NB4 (cell line): ENCODE measurements around the gene COL4A6.
"Not testable (repeated sequence)": the region's sequence is repeated elsewhere in the genome, so short reads cannot be mapped to it uniquely, and the experiment has no call there.

Experiments
- DNase-seq: peaks from one replicate; pipeline ENCODE4 v3.0.0; 2010; ENCODE audit warnings: low read depth
- H3K4me3 ChIP-seq: one replicate; pipeline ENCODE4 v1.5.1; 2011; ENCODE audit warnings: mild to moderate bottlenecking, low read depth, low read length, moderate library complexity
- MYC ChIP-seq: IDR thresholded peaks from 2 replicates; pipeline ENCODE4 v1.6.1; 2011; ENCODE audit warnings: low read depth, low read length
- POLR2A ChIP-seq: IDR thresholded peaks from 2 replicates; pipeline ENCODE4 v1.6.1; 2011; ENCODE audit warnings: mild to moderate bottlenecking; ENCODE audit not compliant: insufficient read length; ENCODE audit errors: extremely low read depth
- TF ChIP-seq, protein P1 (sequence below): IDR thresholded peaks from 2 replicates; pipeline ENCODE4 v1.6.1; 2011; ENCODE audit warnings: low read depth, low read length
- TF ChIP-seq, protein P2 (sequence below): IDR thresholded peaks from one replicate; pipeline ENCODE4 v1.5.1; 2012; ENCODE audit warnings: low read depth, low read length

COL4A6 gene

DNA sequence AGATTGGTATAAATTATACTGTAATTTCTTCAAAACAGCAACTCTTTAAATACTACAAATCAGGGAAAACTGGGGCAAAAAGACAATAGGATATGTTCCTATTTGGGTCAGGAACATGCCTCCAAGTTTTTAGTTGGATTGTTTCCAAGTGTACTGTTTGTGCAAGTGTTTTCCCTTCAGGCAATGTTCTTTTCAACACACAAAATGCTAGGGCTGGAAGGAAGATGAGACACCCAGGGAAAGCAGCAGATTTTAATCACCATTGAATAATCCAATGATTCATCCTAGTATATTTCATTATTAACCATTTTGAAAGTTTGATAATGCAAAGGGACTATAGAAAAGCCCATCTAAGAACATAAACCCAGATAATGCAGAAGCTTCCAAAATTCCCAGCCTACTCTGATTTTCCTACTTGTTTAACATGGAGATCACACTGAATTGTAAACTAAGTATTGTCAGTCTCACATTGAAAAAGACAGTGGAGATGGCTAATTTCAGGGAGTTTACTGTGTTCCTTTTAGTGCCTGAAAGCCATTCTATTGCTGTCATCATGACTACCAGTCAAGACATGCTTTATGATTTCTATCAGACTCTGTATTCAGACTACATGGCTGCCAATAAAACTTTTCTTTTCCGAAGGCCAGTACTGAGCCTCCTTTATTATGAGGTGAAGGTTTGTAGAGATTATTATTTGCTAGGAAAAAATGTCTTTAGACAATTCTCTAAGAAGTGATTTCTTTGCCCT lies 38.6 kb downstream of the COL4A6 start:
- DNase-seq = no peak
- H3K4me3 ChIP-seq = no peak overlapping the region
- TF ChIP-seq POLR2A = no peak
- TF ChIP-seq, protein P1, sequence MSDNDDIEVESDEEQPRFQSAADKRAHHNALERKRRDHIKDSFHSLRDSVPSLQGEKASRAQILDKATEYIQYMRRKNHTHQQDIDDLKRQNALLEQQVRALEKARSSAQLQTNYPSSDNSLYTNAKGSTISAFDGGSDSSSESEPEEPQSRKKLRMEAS = no peak
- no peak for TF ChIP-seq MYC
- TF ChIP-seq, protein P2, sequence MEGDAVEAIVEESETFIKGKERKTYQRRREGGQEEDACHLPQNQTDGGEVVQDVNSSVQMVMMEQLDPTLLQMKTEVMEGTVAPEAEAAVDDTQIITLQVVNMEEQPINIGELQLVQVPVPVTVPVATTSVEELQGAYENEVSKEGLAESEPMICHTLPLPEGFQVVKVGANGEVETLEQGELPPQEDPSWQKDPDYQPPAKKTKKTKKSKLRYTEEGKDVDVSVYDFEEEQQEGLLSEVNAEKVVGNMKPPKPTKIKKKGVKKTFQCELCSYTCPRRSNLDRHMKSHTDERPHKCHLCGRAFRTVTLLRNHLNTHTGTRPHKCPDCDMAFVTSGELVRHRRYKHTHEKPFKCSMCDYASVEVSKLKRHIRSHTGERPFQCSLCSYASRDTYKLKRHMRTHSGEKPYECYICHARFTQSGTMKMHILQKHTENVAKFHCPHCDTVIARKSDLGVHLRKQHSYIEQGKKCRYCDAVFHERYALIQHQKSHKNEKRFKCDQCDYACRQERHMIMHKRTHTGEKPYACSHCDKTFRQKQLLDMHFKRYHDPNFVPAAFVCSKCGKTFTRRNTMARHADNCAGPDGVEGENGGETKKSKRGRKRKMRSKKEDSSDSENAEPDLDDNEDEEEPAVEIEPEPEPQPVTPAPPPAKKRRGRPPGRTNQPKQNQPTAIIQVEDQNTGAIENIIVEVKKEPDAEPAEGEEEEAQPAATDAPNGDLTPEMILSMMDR = no peak

DNA sequence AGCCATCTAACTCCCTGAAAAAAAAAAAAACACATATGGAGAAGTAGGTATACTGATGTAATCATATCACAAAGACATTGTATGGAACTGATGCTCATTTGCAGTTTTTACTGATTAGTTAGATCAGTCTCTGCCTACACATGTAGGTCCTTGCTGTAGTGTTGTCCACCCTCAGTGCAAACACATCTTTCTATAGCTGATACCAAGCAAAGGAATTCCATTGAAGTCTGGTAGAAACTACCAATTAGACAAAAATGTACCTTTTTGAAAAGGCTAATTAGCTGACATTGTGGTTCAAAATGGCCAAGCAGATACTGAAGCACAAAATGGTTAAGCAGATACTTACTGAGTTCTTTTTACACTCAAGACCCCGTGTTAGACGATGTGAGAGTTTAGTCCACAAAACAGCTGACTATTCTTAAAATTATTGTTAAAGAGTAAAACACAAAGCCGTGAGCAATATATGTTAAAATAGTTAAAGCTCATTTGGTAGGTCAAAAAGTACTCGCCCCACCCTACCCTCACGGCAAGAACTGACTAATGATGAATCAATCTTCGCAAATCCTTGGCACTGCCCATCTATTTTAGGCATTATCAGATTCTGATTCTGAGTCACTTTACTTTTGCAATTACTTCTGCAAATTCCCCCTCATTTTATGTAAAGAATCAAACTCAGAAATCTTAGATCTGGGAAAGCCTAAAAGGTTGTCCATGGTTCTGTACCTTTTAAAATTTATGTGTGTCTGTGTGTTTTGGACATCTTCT lies 40.4 kb downstream of the COL4A6 start:
- no peak for DNase-seq
- no peak overlapping the region for H3K4me3 ChIP-seq
- TF ChIP-seq, protein P2 = no peak
- TF ChIP-seq MYC (no peak), POLR2A (no peak)
- TF ChIP-seq, protein P1 = no peak

DNA sequence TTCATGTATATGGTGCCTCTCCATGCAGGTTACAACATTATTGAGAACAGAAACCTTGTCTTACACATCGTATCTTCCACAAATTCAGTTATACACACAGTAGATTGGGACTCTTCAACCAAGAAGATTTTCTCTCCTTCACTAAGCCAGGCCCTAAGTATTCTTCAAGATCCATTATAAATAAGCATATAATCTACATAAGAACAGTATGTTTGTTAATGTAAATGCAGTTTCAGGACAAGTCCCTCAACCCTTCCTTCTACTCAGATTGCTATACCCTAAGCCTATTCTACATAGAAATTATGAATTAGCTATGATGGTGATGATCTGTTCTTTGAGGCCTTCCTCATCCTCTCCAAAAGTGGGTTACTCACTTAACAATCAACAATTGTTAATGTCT lies 41.2 kb downstream of the COL4A6 start:
- no peak overlapping the region for H3K4me3 ChIP-seq

DNA sequence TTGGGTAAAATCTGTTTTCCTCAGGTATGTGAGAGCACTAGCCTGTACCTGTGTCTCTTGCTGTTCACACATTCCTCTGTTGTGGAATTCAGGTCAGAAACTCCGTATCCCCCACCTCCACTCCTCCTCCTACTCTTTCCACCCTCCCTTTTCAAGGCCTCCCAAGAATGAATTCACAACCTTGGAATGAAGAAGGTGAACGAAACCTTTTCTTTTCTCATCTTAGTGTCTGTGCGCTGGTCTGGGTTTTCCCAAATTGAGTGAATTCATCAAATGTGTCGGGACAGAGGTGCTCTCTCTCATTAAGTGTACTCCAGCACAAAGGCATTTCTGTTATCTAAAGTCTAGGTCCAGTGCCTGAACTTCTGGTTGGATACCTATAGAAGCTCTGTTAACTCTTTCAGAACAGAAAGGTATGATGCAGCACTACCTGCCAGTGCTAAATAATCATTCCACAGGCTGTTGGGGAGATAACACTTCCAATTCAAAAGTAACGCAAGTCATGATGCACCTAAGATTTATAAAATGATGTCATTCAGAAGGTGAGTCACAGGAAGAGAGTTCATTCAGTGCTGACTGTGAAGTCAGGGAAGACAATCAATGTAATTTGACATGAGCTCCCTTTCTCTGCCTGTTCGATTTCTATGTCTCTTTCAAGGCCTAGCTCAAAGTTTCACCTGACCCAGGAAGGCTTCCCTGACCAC lies 41.9 kb downstream of the COL4A6 start:
- no peak overlapping the region for H3K4me3 ChIP-seq
- DNase-seq = no peak
- TF ChIP-seq POLR2A (no peak), MYC (no peak)

More for the DNA sequence above, 41.2 kb downstream of the COL4A6 start:
- no peak for DNase-seq
- no peak for TF ChIP-seq MYC
- TF ChIP-seq, protein P1 = no peak
- TF ChIP-seq, protein P2 = no peak
- TF ChIP-seq POLR2A = no peak

DNA sequence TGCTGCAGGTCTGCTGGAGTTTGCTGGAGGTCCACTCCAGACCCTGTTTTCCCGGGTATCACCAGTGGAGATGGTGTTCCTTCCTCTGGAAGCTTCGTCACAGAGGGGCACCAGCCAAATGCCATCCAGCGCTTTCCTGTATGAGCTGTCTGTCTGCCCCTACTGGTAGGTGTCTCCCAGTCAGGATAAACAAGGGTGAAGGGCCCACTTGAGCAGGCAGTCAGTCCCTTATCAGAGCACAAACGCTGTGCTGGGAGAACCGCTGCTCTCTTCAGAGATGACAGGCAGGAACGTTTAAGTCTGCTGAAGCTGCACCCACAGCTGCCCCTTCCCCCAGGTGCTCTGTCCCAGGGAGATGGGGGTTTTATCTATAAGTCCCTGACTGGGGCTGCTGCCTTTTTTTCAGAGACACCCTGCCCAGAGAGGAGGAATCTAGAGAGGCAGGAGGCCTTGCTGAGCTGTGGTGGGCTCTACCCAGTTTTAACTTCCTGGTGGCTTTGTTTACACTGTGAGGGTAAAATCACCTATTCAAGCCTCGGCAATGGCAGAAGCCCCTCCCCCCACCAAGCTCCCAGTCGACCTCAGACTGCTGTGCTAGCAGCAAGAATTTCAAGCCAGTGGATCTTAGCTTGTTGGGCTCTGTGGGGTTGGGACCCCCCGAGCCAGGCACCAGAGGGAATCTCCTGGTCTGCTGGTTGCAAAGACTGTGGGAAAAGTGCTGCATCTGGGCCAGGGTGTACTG lies 47.1 kb downstream of the COL4A6 start:
- DNase-seq = not testable (repeated sequence)

DNA sequence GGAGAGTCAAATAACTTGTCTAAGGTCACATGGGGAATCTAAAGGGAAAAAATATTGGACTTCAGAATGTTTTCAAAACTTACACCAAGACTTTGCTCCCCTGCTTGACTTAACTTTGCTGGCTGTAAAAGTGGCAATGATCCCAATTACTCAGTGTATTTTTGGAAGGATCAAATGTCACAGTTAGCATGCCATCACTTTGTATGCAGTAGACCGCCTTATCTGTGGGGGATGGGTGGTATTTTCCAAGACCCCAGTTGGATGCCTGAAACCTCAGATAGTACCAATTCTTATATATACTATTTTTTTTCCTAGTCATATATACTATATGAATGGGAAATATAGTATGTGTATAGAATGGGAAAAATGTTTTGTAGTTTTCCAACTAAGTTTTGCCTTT lies 53.4 kb downstream of the COL4A6 start:
- H3K4me3 ChIP-seq = no peak overlapping the region
- no peak for DNase-seq
- TF ChIP-seq, protein P1 = no peak
- TF ChIP-seq MYC (no peak), POLR2A (no peak)
- TF ChIP-seq, protein P2 = no peak

More for the DNA sequence above, 47.1 kb downstream of the COL4A6 start:
- not testable (repeated sequence) for H3K4me3 ChIP-seq
